Measurements from ENCODE around the gene PRKCSH.
"Not testable (repeated sequence)": the region's sequence is repeated elsewhere in the genome, so short reads cannot be mapped to it uniquely, and the experiment has no call there.

Gene PRKCSH

DNA sequence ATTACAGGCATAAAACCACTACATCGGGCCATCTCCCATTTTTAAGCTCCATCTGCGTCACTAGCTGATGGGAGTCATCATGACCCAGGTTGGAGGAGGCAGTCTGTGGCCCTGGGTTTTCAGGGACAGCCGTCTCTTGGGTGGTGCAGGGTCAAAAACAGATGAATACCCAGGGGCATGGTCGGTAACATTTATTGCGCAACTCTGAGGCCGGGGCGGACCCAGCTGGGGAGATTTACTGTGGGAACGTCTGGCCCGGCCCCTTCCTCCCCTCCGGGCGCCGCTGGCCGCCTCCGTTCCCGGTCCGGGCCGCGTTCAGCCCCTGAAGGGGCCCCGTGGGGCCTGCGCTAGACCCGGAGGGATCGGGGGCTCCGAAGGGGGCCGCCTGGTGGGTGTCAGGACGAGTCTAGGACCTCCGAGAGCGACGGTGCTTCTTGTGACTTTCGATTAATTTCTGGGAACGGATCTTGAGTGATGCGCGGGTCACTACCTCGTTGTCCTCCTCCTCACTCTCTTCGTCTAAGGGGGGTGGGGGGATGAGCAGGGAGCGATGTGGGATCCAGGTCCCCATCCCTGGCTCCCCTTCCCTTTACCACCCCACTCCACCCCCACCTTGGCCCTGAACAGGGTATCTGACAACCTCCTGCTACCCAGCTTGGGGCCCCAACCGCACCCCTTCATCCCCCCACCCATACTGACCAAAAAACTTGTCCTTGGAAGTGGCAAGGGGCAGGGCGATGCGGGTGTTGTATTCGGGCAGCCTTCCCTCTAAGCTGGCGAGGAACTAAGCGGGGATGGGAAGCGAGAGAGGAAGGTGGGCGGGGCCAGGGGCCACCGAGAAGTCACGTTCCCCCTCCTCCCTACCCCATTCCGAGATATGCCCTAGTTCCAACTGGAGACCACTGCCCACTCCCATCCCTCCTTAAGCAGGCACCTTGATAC, 14.7 kb upstream of the PRKCSH start:
- DNase-seq (ENCODE audit: low read depth in 2 of 2), result no peak

GRCh38 chr19:11421371-11422098, 13.9 kb upstream of the PRKCSH start:
- DNase-seq (ENCODE audit: low read depth in 2 of 2), result peak in 1 of 2 donors; percentile 39

DNA sequence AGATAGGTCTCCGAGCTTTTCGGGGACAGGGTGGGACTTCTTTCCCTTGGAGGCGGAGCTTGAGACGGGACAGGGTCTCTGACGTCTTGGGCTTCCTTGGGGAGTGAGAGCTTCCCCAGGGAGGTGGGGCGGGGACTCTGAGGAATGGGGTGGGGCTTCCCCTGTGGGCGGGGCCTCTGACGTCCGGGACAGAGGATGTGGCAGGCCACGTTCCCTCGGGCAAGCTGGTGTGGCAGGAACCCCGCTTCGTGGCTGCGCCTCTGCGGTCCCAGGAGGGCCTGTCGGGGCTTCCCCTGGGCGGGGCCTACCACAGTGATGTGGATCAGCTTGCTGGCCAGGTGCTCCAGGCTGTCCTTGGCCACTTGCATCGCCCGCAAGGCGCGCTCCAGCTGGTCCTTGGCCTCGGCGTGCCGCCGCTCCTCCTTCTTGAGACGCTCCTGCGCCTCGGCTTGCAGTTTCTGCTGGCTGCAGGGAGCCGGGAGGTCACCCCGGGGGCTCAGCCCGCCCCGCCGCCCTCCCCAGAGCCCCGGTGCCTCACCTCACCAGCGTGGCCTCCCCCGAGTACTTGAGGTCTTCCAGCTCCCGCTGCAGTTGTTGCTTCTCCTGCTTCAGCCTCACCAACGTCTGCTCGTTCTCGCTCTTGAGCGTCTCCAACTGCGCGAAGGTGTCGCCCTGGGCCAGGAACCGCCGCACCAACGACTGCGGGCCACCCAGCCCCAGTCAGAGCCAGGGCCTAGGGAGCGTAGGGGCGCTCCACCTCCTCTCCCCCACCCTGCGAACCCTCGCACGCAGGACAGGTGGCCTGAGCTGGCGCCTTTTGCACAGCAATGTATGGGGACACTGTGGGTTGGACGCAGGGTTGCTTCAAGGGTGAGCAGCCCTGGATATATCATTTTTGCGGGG, 13.0 kb upstream of the PRKCSH start:
- DNase-seq (ENCODE audit: low read depth in 2 of 2), result peak; percentile 32 to 56

GRCh38 chr19:11423164-11423790, 12.2 kb upstream of the PRKCSH start:
- no peak for DNase-seq (ENCODE audit: low read depth in 2 of 2)

- no peak for DNase-seq (ENCODE audit: low read depth in 2 of 2)
These were observed 11.6 kb upstream of the PRKCSH start for GRCh38 chr19:11423791-11424181.

DNA sequence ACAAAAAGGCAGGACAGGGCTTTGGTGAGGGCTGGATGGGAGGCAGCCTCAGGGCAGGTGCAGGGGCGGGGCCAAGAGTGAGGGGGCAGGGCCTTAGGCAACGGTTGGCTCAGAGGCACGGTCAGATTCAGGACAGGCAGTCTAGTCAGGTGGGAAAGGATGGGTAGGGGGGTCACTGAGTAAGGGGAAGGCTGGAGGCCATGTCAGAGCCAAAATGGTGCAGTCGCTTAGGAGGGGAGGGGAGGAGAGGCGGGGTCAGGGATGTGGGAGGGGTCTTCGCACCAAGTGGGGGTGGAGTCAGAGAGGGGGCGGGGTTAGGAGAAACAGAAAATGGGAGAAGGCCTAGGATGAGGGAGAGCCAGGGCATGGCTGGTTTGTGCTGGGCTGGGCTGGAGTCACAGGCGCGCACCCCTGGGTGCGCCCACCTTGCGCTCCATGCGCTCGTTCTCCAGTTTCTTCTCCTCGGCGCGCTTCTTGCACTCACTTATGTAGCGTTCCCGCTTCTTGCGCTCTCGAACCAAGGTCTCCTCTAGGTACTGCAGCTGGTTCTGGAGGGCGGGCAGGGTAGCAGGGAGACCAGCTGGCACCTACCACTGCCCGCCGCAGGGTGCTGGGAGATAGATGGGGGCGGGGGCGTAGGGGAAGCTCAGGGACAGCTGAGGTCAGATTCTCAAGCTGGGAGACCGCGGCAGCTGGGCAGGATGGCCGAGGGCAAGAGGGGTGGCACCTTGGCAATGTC, 9.5 kb upstream of the PRKCSH start:
- no peak for DNase-seq (ENCODE audit: low read depth in 2 of 2)

GRCh38 chr19:11426656-11427055, 8.8 kb upstream of the PRKCSH start:
- DNase-seq (ENCODE audit: low read depth in 2 of 2), result no peak

DNA sequence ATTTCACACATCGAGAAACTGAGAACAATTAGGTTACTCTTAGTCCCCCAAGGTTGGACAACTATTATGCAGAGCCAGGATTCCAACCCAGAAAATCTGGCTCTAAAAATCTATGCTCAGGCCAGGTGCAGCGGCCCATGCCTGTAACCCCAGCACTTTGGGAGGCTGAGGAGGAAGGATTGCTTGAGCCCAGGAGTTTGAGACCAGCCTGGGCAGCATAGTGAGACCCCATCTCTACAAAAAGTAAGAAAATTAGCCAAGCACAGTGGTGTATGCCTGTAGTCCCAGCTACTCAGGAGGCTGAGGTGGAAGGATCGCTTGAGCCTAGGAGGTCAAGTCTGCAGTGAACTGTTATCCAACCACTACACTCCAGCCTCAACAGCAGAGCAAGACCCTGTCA, 1.9 kb upstream of the PRKCSH start:
- DNase-seq (ENCODE audit: low read depth in 2 of 2), result not testable (repeated sequence)

GRCh38 chr19:11434703-11435056, 755 bp upstream of the PRKCSH start:
- DNase-seq (ENCODE audit: low read depth in 2 of 2), result no peak

GRCh38 chr19:11435833-11436313, 438 bp downstream of the PRKCSH start:
- DNase-seq (ENCODE audit: low read depth in 2 of 2), result peak in 1 of 2 donors; percentile 14

DNA sequence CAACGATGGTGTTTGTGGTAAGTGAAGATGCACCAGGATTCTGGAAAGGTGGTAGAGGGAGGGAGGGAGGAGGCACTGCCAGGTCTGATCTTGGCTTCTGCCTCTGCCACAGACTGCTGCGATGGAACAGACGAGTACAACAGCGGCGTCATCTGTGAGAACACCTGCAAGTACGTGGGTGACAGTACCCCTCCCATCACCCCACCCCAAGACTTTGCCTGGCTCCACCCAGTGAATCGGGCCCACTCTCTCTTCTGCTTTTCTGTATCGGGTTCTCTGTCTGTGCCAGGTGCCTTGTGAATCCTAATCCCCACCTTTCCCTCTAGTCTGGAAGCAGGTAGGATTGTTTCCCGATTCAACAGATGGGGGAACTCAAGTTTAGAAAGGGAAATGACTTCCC, 2.5 kb downstream of the PRKCSH start:
- no peak for DNase-seq (ENCODE audit: low read depth in 2 of 2)

- no peak for DNase-seq (ENCODE audit: low read depth in 2 of 2)
These were observed 8.6 kb downstream of the PRKCSH start for GRCh38 chr19:11444059-11444458.

GRCh38 chr19:11445141-11445540, 9.7 kb downstream of the PRKCSH start:
- DNase-seq (ENCODE audit: low read depth in 2 of 2), result no peak

DNA sequence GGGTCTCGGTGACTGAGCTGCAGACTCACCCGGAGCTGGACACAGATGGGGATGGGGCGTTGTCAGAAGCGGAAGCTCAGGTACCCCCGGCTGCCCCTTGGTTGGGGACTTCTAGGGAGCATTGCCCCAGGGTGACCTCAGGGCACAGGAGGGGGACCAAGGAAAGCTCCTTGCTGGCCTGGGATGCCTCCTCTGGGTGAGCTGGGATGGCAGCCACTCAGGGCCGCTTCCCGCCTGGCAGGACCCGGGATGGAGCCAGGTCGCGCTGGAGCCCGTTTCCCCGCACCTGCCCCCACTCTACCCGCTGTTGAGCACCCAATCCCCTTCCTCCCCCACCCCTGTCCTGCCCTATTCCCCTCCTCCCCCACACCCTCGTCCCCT, 10.8 kb downstream of the PRKCSH start:
- no peak for DNase-seq (ENCODE audit: low read depth in 2 of 2)

- DNase-seq (ENCODE audit: low read depth in 2 of 2), result peak; percentile 29 to 47
These were observed 11.3 kb downstream of the PRKCSH start for GRCh38 chr19:11446652-11447301.

DNA sequence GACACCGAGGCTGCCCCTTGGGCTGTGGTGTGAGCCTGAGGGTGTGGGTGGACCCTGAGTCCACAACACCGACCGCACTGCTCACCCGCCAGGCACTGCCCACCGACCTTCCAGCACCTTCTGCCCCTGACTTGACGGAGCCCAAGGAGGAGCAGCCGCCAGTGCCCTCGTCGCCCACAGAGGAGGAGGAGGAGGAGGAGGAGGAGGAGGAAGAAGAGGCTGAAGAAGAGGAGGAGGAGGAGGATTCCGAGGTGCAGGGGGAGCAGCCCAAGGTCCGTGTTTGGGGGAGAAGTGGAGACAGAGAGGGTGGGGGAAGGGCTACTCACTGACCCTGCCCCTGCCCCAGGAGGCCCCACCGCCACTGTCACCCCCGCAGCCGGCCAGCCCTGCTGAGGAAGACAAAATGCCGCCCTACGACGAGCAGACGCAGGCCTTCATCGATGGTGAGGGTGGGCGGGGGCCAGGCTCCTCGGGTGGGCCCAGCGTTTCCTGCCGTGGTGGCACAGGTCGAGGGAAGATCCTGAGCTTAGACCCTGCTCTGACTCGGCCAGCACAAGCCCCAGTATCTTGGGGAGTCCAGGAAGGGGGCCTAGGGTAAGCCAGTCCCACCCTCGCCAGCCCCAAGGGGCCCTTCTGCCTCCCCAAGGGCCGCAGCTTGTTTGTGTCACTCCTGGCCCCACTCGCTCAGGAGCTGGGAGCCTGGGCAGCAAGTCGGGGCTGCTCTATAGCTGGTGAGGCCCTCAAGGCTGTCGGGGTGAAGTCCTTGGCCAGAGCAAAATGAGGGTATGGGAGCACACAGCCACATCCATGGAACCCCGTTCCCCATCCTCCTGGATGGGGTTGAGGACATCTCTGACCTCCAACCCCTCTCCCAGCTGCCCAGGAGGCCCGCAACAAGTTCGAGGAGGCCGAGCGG, 12.2 kb downstream of the PRKCSH start:
- no peak for DNase-seq (ENCODE audit: low read depth in 2 of 2)

- no peak for DNase-seq (ENCODE audit: low read depth in 2 of 2)
These were observed 13.0 kb downstream of the PRKCSH start for GRCh38 chr19:11448410-11448809.

DNA sequence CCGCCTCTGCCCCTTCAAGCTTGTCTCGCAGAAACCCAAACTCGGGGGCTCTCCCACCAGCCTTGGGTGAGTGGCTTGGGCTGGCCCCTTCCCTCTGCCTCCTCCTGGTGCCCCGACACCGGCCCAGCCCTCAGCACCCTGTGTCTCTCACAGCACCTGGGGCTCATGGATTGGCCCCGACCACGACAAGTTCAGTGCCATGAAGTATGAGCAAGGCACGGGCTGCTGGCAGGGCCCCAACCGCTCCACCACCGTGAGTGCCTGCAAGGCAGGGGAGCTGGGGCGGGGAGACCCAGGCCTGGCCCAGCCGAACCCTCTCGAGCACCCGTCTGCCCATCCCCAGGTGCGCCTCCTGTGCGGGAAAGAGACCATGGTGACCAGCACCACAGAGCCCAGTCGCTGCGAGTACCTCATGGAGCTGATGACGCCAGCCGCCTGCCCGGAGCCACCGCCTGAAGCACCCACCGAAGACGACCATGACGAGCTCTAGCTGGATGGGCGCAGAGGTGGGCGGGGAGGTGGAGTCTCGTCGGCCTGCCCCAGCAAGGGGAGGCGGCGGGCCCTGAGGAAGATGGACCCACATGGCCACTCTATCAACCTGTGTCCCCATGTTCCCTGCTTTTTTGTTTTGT, 13.6 kb downstream of the PRKCSH start:
- DNase-seq (ENCODE audit: low read depth in 2 of 2), result no peak
